Measurements from ENCODE around the gene KCNK4. TPM values are rescaled to one million over a fixed set of nuclear protein-coding genes. Genes with fewer than 3 reads are reported as not detected.
A peak's percentile ranks its signal among the peaks of the same experiment; 100 is the strongest.
"Not testable (repeated sequence)": the region's sequence is repeated elsewhere in the genome, so short reads cannot be mapped to it uniquely, and the experiment has no call there.

The KCNK4 gene
- total RNA-seq, 1 donor from 2014 or later = 0.36 TPM

GRCh38 chr11:64305691-64306562, 14.8 kb downstream of the KCNK4 start:
- peaks cover 8% of the 10 kb centered on the region for H3K36me3 Mint-ChIP-seq (ENCODE audit: low read depth, unreplicated experiment)
- H3K27ac Mint-ChIP-seq (ENCODE audit: unreplicated experiment) = peak overlapping the region; percentile 67
- TF ChIP-seq CTCF (IDR thresholded peaks at IDR 0.05; ENCODE audit: unreplicated experiment) = peak; percentile 62
- H3K27me3 Mint-ChIP-seq (ENCODE audit: unreplicated experiment) = peaks cover 4% of the 10 kb centered on the region
- peaks cover 11% of the 10 kb centered on the region for H3K4me1 Mint-ChIP-seq (ENCODE audit: unreplicated experiment)
- no peaks in the 10 kb centered on the region for H3K9me3 Mint-ChIP-seq (ENCODE audit: unreplicated experiment)
- peak; percentile 63 for DNase-seq (ENCODE audit: low spot score)
- H3K4me3 Mint-ChIP-seq (ENCODE audit: unreplicated experiment) = peak overlapping the region; percentile 97

- DNase-seq (ENCODE audit: low spot score) = no peak
- TF ChIP-seq CTCF (IDR thresholded peaks at IDR 0.05; ENCODE audit: unreplicated experiment) = no peak
- H3K4me1 Mint-ChIP-seq (ENCODE audit: unreplicated experiment) = peaks cover 12% of the 10 kb centered on the region
- H3K36me3 Mint-ChIP-seq (ENCODE audit: low read depth, unreplicated experiment) = peaks cover 8% of the 10 kb centered on the region
- no peaks in the 10 kb centered on the region for H3K9me3 Mint-ChIP-seq (ENCODE audit: unreplicated experiment)
- H3K4me3 Mint-ChIP-seq (ENCODE audit: unreplicated experiment) = peak overlapping the region; percentile 97
- H3K27me3 Mint-ChIP-seq (ENCODE audit: unreplicated experiment) = peaks cover 4% of the 10 kb centered on the region
- H3K27ac Mint-ChIP-seq (ENCODE audit: unreplicated experiment) = peak overlapping the region; percentile 67
Observed at GRCh38 chr11:64306563-64306875, 15.4 kb downstream of the KCNK4 start.

- DNase-seq (ENCODE audit: low spot score) = no peak
- Mint-ChIP-seq H3K27ac (ENCODE audit: unreplicated experiment) (no peak overlapping the region), H3K4me1 (ENCODE audit: unreplicated experiment) (peaks cover 12% of the 10 kb centered on the region), H3K27me3 (ENCODE audit: unreplicated experiment) (peaks cover under 1% of the 10 kb centered on the region), H3K4me3 (ENCODE audit: unreplicated experiment) (peak overlapping the region; percentile 97), H3K9me3 (ENCODE audit: unreplicated experiment) (no peaks in the 10 kb centered on the region), H3K36me3 (ENCODE audit: low read depth, unreplicated experiment) (peaks cover 8% of the 10 kb centered on the region)
- TF ChIP-seq CTCF (IDR thresholded peaks at IDR 0.05; ENCODE audit: unreplicated experiment) = no peak
Observed at GRCh38 chr11:64306876-64307622, 15.9 kb downstream of the KCNK4 start.

GRCh38 chr11:64307795-64308194, 16.7 kb downstream of the KCNK4 start:
- H3K27me3 Mint-ChIP-seq (ENCODE audit: unreplicated experiment); DNase-seq (ENCODE audit: low spot score); H3K27ac Mint-ChIP-seq (ENCODE audit: unreplicated experiment); H3K9me3 Mint-ChIP-seq (ENCODE audit: unreplicated experiment): not testable (repeated sequence)
- H3K36me3 Mint-ChIP-seq (ENCODE audit: low read depth, unreplicated experiment) = peaks cover 12% of the 10 kb centered on the region
- H3K4me1 Mint-ChIP-seq (ENCODE audit: unreplicated experiment) = peaks cover 15% of the 10 kb centered on the region
- H3K4me3 Mint-ChIP-seq (ENCODE audit: unreplicated experiment) = peak overlapping the region; percentile 48

- H3K27ac Mint-ChIP-seq (ENCODE audit: unreplicated experiment) = peak overlapping the region; percentile 6
- TF ChIP-seq CTCF (IDR thresholded peaks at IDR 0.05; ENCODE audit: unreplicated experiment) = no peak
- DNase-seq (ENCODE audit: low spot score) = no peak
- no peaks in the 10 kb centered on the region for H3K9me3 Mint-ChIP-seq (ENCODE audit: unreplicated experiment)
- H3K27me3 Mint-ChIP-seq (ENCODE audit: unreplicated experiment) = peaks cover 11% of the 10 kb centered on the region
- peaks cover 16% of the 10 kb centered on the region for H3K4me1 Mint-ChIP-seq (ENCODE audit: unreplicated experiment)
- H3K4me3 Mint-ChIP-seq (ENCODE audit: unreplicated experiment) = peak overlapping the region; percentile 70
- peaks cover 17% of the 10 kb centered on the region for H3K36me3 Mint-ChIP-seq (ENCODE audit: low read depth, unreplicated experiment)
Observed at GRCh38 chr11:64312947-64313346, 21.8 kb downstream of the KCNK4 start.
